ENCODE measurements around the gene CROCC2.

DNA sequence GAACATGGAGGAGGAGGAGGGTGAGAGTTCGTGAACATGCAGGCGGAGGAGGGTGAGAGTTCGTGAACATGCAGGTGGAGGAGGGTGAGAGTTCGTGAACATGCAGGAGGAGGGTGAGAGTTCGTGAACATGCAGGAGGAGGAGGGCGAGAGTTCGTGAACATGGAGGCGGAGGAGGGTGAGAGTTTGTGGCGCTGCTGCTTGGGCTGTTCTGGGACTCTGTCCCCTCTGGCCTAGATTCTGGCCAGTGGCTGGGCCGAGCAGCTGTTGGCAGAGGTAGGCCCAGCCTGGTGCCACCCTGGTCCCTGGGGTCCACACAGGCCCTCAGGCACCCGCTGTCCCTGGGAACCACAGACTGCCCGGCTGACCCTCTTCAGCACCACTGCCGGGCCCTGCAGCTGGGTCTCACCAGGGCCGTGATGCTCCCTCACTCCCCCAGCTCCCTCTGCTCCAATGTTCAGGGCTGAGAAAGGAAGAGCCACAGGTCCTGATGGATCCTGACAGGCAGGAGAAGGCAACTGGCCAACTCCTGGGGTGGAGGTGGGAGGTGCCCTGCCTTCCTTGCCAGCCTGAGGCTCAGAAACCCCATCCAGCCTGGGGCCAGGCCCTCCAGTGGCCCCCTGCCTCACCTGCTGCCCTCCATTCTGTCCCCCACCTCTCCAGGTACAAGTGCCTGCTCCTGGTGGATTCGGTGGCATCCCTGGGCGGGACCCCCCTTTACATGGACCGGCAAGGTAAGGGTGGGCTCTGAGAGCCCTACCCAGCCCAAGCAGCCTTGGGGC lies 33.6 kb upstream of the CROCC2 start:
- TF ChIP-seq CHD4 (IDR thresholded peaks at IDR 0.05) (no peak), MYC (IDR thresholded peaks at IDR 0.05; ENCODE audit: insufficient read depth, insufficient read length, insufficient replicate concordance, low read length, severe bottlenecking) (no peak), YY1 (IDR thresholded peaks at IDR 0.05; ENCODE audit: low read depth, low read length) (no peak), CHD2 (IDR thresholded peaks at IDR 0.05; ENCODE audit: borderline replicate concordance, low read depth, low read length) (no peak), BRCA1 (IDR thresholded peaks at IDR 0.05; ENCODE audit: low read depth, low read length) (no peak), RFX5 (IDR thresholded peaks at IDR 0.05; ENCODE audit: low read depth, low read length) (no peak), GABPA (IDR thresholded peaks at IDR 0.05; ENCODE audit: low read depth) (no peak), SMAD1 (IDR thresholded peaks at IDR 0.05; ENCODE audit: low read depth, partially characterized antibody) (no peak), NFIC (IDR thresholded peaks at IDR 0.05; ENCODE audit: low read depth, low read length) (no peak), NFXL1 (IDR thresholded peaks at IDR 0.05; ENCODE audit: borderline replicate concordance) (no peak), RCOR1 (conservative IDR thresholded peaks at IDR 0.05; ENCODE audit: low read depth, low read length) (no peak), JUND (IDR thresholded peaks at IDR 0.05; ENCODE audit: low read depth, low read length) (no peak)
- TF ChIP-seq, protein P1, sequence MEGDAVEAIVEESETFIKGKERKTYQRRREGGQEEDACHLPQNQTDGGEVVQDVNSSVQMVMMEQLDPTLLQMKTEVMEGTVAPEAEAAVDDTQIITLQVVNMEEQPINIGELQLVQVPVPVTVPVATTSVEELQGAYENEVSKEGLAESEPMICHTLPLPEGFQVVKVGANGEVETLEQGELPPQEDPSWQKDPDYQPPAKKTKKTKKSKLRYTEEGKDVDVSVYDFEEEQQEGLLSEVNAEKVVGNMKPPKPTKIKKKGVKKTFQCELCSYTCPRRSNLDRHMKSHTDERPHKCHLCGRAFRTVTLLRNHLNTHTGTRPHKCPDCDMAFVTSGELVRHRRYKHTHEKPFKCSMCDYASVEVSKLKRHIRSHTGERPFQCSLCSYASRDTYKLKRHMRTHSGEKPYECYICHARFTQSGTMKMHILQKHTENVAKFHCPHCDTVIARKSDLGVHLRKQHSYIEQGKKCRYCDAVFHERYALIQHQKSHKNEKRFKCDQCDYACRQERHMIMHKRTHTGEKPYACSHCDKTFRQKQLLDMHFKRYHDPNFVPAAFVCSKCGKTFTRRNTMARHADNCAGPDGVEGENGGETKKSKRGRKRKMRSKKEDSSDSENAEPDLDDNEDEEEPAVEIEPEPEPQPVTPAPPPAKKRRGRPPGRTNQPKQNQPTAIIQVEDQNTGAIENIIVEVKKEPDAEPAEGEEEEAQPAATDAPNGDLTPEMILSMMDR (IDR thresholded peaks at IDR 0.05 in 2 of 3, conservative IDR thresholded peaks at IDR 0.05 in 1 of 3; ENCODE audit: control insufficient read depth in 2 of 3, extremely low read depth in 1 of 3, insufficient read depth in 1 of 3, low read depth in 3 of 3, low read length in 3 of 3) = no peak
- TF ChIP-seq, protein P2, sequence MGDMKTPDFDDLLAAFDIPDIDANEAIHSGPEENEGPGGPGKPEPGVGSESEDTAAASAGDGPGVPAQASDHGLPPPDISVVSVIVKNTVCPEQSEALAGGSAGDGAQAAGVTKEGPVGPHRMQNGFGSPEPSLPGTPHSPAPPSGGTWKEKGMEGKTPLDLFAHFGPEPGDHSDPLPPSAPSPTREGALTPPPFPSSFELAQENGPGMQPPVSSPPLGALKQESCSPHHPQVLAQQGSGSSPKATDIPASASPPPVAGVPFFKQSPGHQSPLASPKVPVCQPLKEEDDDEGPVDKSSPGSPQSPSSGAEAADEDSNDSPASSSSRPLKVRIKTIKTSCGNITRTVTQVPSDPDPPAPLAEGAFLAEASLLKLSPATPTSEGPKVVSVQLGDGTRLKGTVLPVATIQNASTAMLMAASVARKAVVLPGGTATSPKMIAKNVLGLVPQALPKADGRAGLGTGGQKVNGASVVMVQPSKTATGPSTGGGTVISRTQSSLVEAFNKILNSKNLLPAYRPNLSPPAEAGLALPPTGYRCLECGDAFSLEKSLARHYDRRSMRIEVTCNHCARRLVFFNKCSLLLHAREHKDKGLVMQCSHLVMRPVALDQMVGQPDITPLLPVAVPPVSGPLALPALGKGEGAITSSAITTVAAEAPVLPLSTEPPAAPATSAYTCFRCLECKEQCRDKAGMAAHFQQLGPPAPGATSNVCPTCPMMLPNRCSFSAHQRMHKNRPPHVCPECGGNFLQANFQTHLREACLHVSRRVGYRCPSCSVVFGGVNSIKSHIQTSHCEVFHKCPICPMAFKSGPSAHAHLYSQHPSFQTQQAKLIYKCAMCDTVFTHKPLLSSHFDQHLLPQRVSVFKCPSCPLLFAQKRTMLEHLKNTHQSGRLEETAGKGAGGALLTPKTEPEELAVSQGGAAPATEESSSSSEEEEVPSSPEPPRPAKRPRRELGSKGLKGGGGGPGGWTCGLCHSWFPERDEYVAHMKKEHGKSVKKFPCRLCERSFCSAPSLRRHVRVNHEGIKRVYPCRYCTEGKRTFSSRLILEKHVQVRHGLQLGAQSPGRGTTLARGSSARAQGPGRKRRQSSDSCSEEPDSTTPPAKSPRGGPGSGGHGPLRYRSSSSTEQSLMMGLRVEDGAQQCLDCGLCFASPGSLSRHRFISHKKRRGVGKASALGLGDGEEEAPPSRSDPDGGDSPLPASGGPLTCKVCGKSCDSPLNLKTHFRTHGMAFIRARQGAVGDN (IDR thresholded peaks at IDR 0.05) = no peak

Measured in GM12878 (cell line).